Pancreas (tissue), 10 donors: ENCODE data around the gene PWWP2B. TPM values are rescaled to one million over a fixed set of nuclear protein-coding genes. Genes with fewer than 3 reads are reported as not detected.
A peak's percentile ranks its signal among the peaks of the same experiment; 100 is the strongest.

Experiments
- ATAC-seq, 4 donors: fragments of 200-7000 bp; cut with Tn5 transposase; one replicate each; pipeline versions ENCODE4 v1.8.0 to v1.9.1; 2020; ENCODE audit warnings: mild to moderate bottlenecking in 4 of 4, moderate library complexity in 4 of 4
- DNase-seq, 6 donors: peaks; one replicate each; pipeline ENCODE4 v3.0.0-alpha.2; 2020
- FAIRE-seq: peaks from 2 replicates; lab custom pipeline; 2012; peaks lifted over from hg19 to GRCh38; lab: Jason Lieb, UNC
- H3K27ac ChIP-seq, 4 donors: fragments of 200-600 bp; sonication (generic); 1 replicate in 3 of 4; 2 replicates in 1 of 4; pipeline versions ENCODE4 v1.5.0 to v1.8.0; 2020
- H3K27me3 ChIP-seq, 4 donors: fragments of 200-600 bp; one replicate each; pipeline ENCODE4 v1.8.0; 2021
- H3K36me3 ChIP-seq, 3 donors: fragments of 200-600 bp; sonication (generic) in 1 of 3; one replicate each; pipeline versions ENCODE4 v1.5.0 to v1.8.0; 2020 to 2021
- H3K4me1 ChIP-seq, 3 donors: fragments of 200-600 bp; one replicate each; pipeline ENCODE4 v1.8.0; 2021
- H3K4me3 ChIP-seq, 4 donors: fragments of 200-600 bp; sonication (generic) in 2 of 4; one replicate each; pipeline versions ENCODE4 v1.5.0 to v1.8.0; 2020 to 2021
- H3K9me3 ChIP-seq, 4 donors: fragments of 200-600 bp; one replicate each; pipeline ENCODE4 v1.8.0; 2021
- CTCF ChIP-seq, 4 donors: fragments of 200-600 bp; sonication (generic) in 3 of 4; IDR thresholded peaks; one replicate each; pipeline versions ENCODE4 v1.5.0 to v1.8.0; 2021; ENCODE audit warnings: antibody characterized with exemption in 4 of 4
- WGBS, 2 donors: extraction: QIAGEN DNeasy Blood & Tissue Kit; methylation state at CpG; one replicate each; pipeline ENCODE4 v1.1.7; 2013; 5-methylcytosine and 5-hydroxymethylcytosine counted together
- intact Hi-C, 3 donors: fragments of 100-400 bp; cut with DNase I; formaldehyde crosslinking; loops; one replicate each; pipeline versions ENCODE4 v1.11.1 to v1.14.2; 2022
- polyA plus RNA-seq, 2 donors: library from polyadenylated mRNA; stranded (reverse); fragments of 200-250 nt; gene quantifications; one replicate each; pipeline ENCODE4 v1.2.3, GENCODE V29; 2013
- total RNA-seq, 6 donors: library from RNA; stranded (reverse); fragmentation: NEBNext Ultra II Directional in 4 of 6; extraction: Animal tissue kit (Norgen Biotek cat#: 25700) in 4 of 6; gene quantifications; one replicate each; pipeline versions ENCODE4 v1.2.1 to v1.2.4, GENCODE V29; 2021 to 2023
- donor health status: healthy with polysubstance abuse.
- donor health status: DM: no; HTN: no; CAD: no; lungs with moderate emphysema.
- donor health status: DM: no; HTN: no; CAD: no.
- donor health status: control.
- donor health status: control.
- donor health status: Bipolar disorder and iron deficiency.
- donor health status: DM: yes; HTN: yes; CAD: no.
- donor health status: DM: no; HTN: no; CAD: no.
- donor health status: DM: no; HTN: no; CAD: no.
- donor health status: DM: yes; HTN: yes; CAD: no.

Gene PWWP2B
- total and polyA plus RNA-seq, 8 donors: 17.8 to 44.1 (median 25.2) TPM

- Histone ChIP-seq H3K4me1 (peaks cover 0 to 5% (median 4%) of the 10 kb centered on the region in 3 donors), H3K27ac (peak overlapping the region in 2 of 4 donors; percentile 27 to 38), H3K27me3 (no peaks in the 10 kb centered on the region), H3K9me3 (no peaks in the 10 kb centered on the region), H3K4me3 (no peak overlapping the region), H3K36me3 (no peaks in the 10 kb centered on the region)
- 88 to 91% methylated on average over 29 of the region's 29 CpGs for WGBS, 2 donors
- ATAC-seq (no peak), FAIRE-seq (no peak), DNase-seq (peak in 2 of 6 donors; percentile 19 to 54)
- intact Hi-C loops: no loop called here
- TF ChIP-seq CTCF (IDR thresholded peaks at IDR 0.05): no peak
Measured at GRCh38 chr10:132466520-132467463, 69.8 kb downstream of the PWWP2B start.

Other genes with a start within 250 kb of the PWWP2B start
- gene DPYSL4, start 210.3 kb upstream of the PWWP2B start, total RNA-seq: 1 to 10 TPM in 3 of 6 donors, under 1 TPM in 3; 0.46 to 2.7 (median 0.85) TPM
- 1 to 10 TPM; 1.4 to 2.8 TPM for gene DPYSL4, start 210.3 kb upstream of the PWWP2B start, polyA plus RNA-seq
- 1 to 10 TPM; 3.3 to 6.3 (median 4.2) TPM for gene STK32C, start 89.2 kb upstream of the PWWP2B start, total RNA-seq
- 10 to 100 TPM in 1 of 2 donors, 1 to 10 TPM in 1; 9.9 to 13.2 TPM for gene STK32C, start 89.2 kb upstream of the PWWP2B start, polyA plus RNA-seq
- 1 to 10 TPM; 2.5 to 6.5 (median 4.1) TPM for gene LRRC27, start 65.0 kb upstream of the PWWP2B start, total RNA-seq
- 10 to 100 TPM in 1 of 2 donors, 1 to 10 TPM in 1; 5.8 to 11.1 TPM for gene LRRC27, start 65.0 kb upstream of the PWWP2B start, polyA plus RNA-seq
- gene INPP5A, start 140.6 kb downstream of the PWWP2B start, total RNA-seq: 10 to 100 TPM in 5 of 6 donors, 1 to 10 TPM in 1; 8.9 to 15.6 (median 11.9) TPM
- 10 to 100 TPM in 1 of 2 donors, 1 to 10 TPM in 1; 5.9 to 11.4 TPM for gene INPP5A, start 140.6 kb downstream of the PWWP2B start, polyA plus RNA-seq